Measurements from ENCODE around the gene CCDC179.

GRCh38 chr11:22802861-22803260 lies 57.4 kb downstream of the CCDC179 start:
- TF ChIP-seq CTCF (conservative IDR thresholded peaks at IDR 0.05; ENCODE audit: low read length) (no peak), EZH2phosphoT487 (IDR thresholded peaks at IDR 0.05; ENCODE audit: borderline replicate concordance) (no peak)

Data from Loucy (cell line).